ENCODE data around the gene SRP9. TPM values are rescaled to one million over a fixed set of nuclear protein-coding genes. Genes with fewer than 3 reads are reported as not detected.
A peak's percentile ranks its signal among the peaks of the same experiment; 100 is the strongest.

SRP9 gene, protein sequence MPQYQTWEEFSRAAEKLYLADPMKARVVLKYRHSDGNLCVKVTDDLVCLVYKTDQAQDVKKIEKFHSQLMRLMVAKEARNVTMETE
- polyA plus RNA-seq (ENCODE audit: low read depth in 6 of 6) = 100 to 1,000 TPM; 219 to 374 (median 278) TPM

DNA sequence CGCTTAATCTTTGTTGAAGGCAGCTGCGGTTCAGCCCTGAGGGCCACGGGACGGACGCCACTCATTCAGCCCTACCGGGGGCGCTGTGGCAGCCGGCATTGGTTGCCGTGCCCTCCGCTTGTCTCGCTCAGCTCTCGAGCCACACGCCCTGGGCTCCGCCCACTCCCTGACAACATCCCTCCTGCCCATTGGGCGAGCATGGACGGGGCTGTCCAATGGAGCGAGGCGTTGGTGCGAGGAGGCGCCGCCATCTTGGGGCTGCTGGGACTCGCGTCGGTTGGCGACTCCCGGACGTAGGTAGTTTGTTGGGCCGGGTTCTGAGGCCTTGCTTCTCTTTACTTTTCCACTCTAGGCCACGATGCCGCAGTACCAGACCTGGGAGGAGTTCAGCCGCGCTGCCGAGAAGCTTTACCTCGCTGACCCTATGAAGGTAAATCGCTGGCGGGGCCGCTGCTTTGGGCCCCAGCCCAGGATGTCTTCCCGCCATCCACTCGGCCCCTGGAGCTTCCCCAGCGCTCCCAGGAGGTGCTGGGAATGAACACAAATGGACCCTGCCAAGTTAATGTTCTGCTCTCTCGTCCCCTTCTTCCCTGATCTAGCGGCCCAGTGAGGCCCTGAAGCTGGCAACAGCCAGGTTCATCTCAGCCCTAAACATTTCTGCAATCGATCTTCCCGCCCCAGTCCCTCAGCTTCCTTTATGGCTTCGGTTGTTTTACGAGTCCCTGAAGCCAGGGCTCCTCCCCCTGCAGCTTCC lies at the start of gene SRP9:
Gene SRP9 (plus strand): TSS at position 244 of the 754 bp plus-strand sequence. CDS start 115 bp downstream, at position 359.
- no peaks in the 10 kb centered on the region for H3K9me3 Mint-ChIP-seq
- no peak within 1 kb of the TSS for H3K27ac Mint-ChIP-seq

DNA sequence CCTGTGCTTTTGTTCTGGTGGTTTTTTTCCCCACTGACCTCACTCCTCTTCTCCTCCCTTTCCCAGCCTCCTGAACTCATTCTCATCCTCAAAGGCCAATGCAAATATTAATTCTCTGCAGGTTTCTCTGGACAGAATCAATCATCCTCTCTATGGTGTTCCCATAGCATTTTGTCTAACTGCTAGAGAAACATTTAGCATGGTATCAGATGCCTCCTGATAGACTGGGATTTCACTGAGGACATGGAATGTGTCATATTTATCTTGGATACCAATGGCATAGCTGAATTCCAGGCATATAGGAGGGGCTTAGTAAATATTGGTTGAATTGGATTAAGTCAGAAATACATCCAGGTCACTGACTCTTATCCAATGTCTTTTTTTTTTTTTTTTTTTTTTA lies 46.1 kb upstream of the SRP9 start:
- H3K27ac Mint-ChIP-seq = no peak overlapping the region
- H3K36me3 Mint-ChIP-seq = no peaks in the 10 kb centered on the region
- H3K27me3 Mint-ChIP-seq = no peaks in the 10 kb centered on the region
- ATAC-seq (ENCODE audit: low read depth in 2 of 2) (no peak), DNase-seq (no peak)
- H3K9me3 Mint-ChIP-seq = no peaks in the 10 kb centered on the region
- H3K4me1 Mint-ChIP-seq = no peaks in the 10 kb centered on the region
- H3K4me3 Mint-ChIP-seq = no peak overlapping the region

More for the DNA sequence above, at the start of gene SRP9:
- ATAC-seq (ENCODE audit: low read depth in 2 of 2) (peak; percentile 94), DNase-seq (peak; percentile 99)
- H3K36me3 Mint-ChIP-seq = peaks cover 6 to 8% of the 10 kb centered on the region in 2 donors
- peaks cover 23 to 45% (median 29%) of the 10 kb centered on the region in 3 donors for H3K4me1 Mint-ChIP-seq
- H3K27me3 Mint-ChIP-seq = no peaks in the 10 kb centered on the region
- H3K4me3 Mint-ChIP-seq = no peak within 1 kb of the TSS

DNA sequence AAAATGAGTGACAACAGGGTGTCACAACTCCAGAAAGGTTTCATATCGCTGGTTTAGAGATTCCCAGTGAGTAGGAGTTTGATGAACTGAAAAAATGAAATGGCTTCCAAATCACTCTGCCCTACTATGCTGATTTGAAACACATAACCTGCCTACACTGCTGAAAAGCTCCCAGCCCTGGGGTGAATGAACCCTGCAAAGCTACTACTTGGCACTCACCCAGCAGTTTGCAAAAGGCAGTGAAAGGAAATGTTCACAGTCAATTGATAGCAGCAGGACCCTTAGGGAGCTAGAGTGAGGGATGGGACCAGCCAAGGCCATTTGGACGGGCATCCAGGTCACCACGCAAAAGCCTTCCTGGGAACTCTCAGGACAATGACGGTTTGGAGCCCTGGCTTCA lies 44.4 kb upstream of the SRP9 start:
- Mint-ChIP-seq H3K27me3 (no peaks in the 10 kb centered on the region), H3K27ac (no peak overlapping the region), H3K9me3 (no peaks in the 10 kb centered on the region), H3K4me1 (no peaks in the 10 kb centered on the region), H3K4me3 (no peak overlapping the region), H3K36me3 (no peaks in the 10 kb centered on the region)
- ATAC-seq (ENCODE audit: low read depth in 2 of 2) (no peak), DNase-seq (no peak)

DNA sequence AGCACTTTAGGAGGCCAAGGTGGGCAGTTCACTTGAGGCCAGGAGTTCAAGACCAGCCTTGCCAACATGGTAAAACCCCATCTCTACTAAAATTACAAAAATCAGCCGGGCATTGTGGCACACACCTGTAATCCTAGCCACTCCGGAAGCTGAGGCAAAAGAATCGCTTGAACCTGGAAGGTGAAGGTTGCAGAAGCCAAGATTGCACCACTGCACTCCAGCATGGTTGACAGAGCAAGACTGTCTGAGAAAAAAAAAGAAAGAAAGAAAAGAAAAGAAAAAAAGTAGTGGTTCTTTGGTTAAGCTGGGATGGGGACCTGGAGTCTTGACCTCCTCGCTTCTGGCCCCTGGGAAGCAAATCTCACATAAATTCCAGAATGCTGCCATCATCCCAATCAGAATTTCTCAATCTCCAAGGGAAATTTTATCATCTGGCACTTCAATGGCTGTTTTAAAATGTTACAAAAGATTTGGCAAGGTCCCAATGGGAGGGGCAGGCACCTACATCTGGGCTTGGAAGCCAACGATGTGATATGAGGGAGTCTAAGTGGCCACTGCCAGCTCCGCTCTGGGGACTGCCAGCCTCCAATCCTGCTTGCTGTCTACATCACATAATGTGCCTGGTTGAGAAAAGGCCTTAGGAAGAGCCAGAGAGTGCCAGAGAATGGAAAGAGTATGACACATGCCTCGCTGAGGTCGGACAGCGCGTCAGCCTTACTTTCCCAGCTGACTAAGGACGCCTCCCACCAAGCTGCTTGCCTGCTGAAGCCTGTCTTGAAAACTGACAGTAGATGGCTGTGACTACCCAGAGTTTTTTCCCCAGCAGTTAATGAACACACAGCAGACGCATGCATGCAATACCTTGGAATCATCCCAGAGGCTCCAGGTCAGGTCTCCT lies 42.1 kb upstream of the SRP9 start:
- no peak overlapping the region for H3K4me3 Mint-ChIP-seq
- H3K27me3 Mint-ChIP-seq = no peaks in the 10 kb centered on the region
- ATAC-seq (ENCODE audit: low read depth in 2 of 2) (no peak), DNase-seq (no peak)
- H3K36me3 Mint-ChIP-seq = no peaks in the 10 kb centered on the region
- no peaks in the 10 kb centered on the region for H3K9me3 Mint-ChIP-seq
- H3K4me1 Mint-ChIP-seq = no peaks in the 10 kb centered on the region
- peak overlapping the region in 1 of 6 donors; percentile 78 for H3K27ac Mint-ChIP-seq

DNA sequence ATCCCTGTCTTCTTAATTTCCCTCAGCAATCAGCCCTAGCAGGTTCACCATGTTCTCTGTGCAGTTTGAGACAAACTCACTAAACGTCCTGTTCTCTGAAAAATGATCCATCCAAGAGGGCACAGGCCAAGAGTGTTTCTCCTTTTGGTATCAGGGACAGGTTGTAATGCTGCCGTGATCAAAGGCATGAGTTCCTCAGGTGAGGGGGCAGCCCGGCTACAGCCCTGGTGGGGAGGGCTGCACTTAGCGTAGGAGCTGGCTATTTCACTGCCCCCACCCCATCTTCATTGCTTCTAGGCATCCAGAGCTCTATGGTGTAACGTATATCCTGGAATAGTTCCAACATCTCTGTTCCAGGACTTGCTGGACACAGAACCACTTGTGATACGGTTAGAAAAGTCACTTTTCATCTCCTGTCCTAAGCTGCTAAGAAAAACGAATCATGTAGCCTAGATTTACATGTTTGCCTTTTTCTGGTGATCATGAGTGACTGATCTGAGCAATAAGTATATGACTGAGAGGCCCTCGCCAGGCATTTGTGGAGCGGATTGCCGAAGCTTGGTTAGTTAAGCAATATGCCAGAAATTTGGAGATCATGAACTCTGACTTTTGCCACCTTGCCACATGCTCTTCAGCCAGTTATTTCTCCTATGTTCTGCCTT lies 41.1 kb upstream of the SRP9 start:
- Mint-ChIP-seq H3K4me1 (no peaks in the 10 kb centered on the region), H3K9me3 (no peaks in the 10 kb centered on the region), H3K27me3 (no peaks in the 10 kb centered on the region), H3K36me3 (no peaks in the 10 kb centered on the region), H3K4me3 (no peak overlapping the region), H3K27ac (no peak overlapping the region)
- ATAC-seq (ENCODE audit: low read depth in 2 of 2) (no peak), DNase-seq (no peak)

DNA sequence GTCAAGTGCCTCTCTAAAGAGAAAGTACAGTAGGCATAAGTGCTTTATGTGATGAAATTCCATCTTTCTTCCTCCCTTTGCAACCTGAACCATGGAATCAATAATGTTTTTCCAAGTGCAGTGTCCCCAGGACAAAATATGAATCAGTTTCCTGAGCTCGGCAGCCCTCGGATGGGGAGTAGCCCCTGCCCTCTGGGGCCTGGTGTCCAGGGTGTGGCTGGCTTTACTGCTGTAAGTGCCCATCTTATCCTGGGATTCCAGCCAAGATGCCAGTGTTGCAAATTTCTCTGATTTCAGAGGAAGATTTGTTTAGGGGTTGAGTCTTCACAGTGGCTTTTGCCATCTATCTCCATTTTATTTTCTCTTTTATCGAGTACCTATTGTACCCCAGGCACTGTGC lies 40.5 kb upstream of the SRP9 start:
- Mint-ChIP-seq H3K4me1 (no peaks in the 10 kb centered on the region), H3K9me3 (no peaks in the 10 kb centered on the region), H3K36me3 (no peaks in the 10 kb centered on the region), H3K27ac (no peak overlapping the region), H3K27me3 (no peaks in the 10 kb centered on the region), H3K4me3 (no peak overlapping the region)
- DNase-seq = no peak
- no peak for ATAC-seq (ENCODE audit: low read depth in 2 of 2)

DNA sequence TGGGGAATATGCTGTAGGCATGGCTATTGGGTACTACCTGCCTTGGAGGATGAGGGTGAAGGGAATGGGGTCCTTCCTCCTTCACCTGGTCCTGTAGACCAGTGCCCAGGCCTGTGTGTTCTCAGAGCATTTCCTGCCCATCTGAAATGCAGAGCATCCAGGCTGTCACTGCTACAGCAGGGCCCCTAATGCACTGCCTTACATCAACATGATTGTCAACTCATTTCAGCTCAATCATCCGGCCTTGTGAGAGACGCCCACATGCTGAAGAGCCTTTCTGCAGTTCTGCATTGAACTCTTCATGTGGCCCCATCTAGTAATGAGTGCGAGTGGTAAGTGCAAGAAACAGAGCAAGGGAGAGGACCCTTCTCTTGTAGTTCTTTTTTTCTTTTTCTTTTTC lies 39.8 kb upstream of the SRP9 start:
- no peaks in the 10 kb centered on the region for H3K4me1 Mint-ChIP-seq
- DNase-seq = no peak
- H3K4me3 Mint-ChIP-seq = no peak overlapping the region
- no peak for ATAC-seq (ENCODE audit: low read depth in 2 of 2)
- H3K27ac Mint-ChIP-seq = no peak overlapping the region
- H3K36me3 Mint-ChIP-seq = no peaks in the 10 kb centered on the region
- H3K27me3 Mint-ChIP-seq = no peaks in the 10 kb centered on the region
- no peaks in the 10 kb centered on the region for H3K9me3 Mint-ChIP-seq

DNA sequence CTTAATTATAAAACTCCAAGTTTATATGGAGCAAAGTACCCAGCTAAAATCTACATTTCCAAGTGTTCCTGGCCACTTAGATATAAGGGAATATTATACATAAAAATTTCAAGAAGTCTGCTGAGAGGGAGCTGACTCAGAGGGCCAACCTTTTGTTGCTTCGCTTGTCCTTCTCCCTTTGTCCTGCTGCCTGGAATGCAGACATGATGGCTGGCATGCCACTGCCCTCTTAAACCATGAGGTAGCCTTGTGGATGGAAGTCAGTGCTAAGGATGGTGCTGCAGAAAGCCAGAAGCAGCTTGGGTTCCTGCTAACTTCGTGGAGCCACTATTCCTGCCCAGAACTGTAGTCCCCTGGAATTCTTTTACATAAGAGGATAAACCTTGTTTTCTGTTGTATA lies 38.9 kb upstream of the SRP9 start:
- no peak overlapping the region for H3K4me3 Mint-ChIP-seq
- ATAC-seq (ENCODE audit: low read depth in 2 of 2) = no peak
- H3K36me3 Mint-ChIP-seq = no peaks in the 10 kb centered on the region
- peaks cover 0 to 5% (median 0%) of the 10 kb centered on the region in 7 donors for H3K9me3 Mint-ChIP-seq
- H3K27me3 Mint-ChIP-seq = no peaks in the 10 kb centered on the region
- no peaks in the 10 kb centered on the region for H3K4me1 Mint-ChIP-seq
- no peak overlapping the region for H3K27ac Mint-ChIP-seq
- no peak for DNase-seq

DNA sequence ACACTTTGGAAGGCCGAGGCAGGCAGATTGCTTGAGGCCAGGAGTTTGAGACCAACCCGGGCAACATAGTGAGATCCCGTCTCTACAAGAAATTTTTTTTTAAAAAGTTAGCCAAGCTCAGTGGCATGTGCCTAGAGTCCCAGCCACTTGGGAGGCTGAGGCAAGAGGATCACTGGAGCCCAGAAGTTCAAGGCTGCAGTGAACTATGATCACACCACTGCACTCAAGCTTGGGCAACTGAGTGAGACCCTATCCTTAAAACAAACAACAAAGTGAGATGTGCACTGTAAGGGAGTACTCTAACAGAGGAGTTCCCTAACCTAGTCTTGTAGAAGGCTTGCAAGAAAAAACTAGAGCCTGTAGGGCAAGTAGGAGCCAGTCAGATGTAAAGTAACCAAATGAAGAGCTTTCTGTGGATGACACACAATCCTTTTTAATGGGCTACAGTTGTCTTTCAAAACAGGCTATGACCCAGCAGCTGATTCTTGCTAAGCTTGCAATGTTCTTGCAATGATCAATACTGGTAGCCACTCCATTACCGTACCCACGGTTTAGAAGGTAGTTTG lies 38.0 kb upstream of the SRP9 start:
- DNase-seq (no peak), ATAC-seq (ENCODE audit: low read depth in 2 of 2) (no peak)
- no peaks in the 10 kb centered on the region for H3K4me1 Mint-ChIP-seq
- peaks cover 0 to 5% (median 0%) of the 10 kb centered on the region in 7 donors for H3K9me3 Mint-ChIP-seq
- H3K36me3 Mint-ChIP-seq = no peaks in the 10 kb centered on the region
- H3K4me3 Mint-ChIP-seq = no peak overlapping the region
- H3K27me3 Mint-ChIP-seq = no peaks in the 10 kb centered on the region
- H3K27ac Mint-ChIP-seq = no peak overlapping the region

DNA sequence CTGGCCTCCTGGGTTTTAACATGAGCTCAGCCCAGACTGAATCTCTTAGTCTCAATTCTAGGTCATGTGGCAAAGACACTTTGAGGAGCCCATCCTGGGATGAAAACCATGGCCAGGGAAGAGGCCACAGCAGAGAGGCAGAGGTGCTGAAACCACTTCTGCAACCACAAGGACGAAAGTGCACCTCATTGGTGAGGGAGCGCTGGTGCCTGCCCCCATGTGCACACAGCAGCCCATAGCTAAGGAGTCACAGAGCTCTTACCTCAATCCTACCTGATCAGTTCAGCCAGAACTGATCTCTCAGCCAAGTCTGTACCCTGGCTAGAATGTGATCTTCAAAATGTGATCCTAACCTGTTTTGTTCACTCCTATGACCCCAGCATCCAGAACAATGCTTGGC lies 32.9 kb upstream of the SRP9 start:
- ATAC-seq (ENCODE audit: low read depth in 2 of 2) (no peak), DNase-seq (no peak)
- peaks cover 0 to 5% (median 0%) of the 10 kb centered on the region in 7 donors for H3K9me3 Mint-ChIP-seq
- H3K4me1 Mint-ChIP-seq = no peaks in the 10 kb centered on the region
- peak overlapping the region in 1 of 6 donors; percentile 19 for H3K27ac Mint-ChIP-seq
- H3K4me3 Mint-ChIP-seq = no peak overlapping the region
- no peaks in the 10 kb centered on the region for H3K27me3 Mint-ChIP-seq
- no peaks in the 10 kb centered on the region for H3K36me3 Mint-ChIP-seq

DNA sequence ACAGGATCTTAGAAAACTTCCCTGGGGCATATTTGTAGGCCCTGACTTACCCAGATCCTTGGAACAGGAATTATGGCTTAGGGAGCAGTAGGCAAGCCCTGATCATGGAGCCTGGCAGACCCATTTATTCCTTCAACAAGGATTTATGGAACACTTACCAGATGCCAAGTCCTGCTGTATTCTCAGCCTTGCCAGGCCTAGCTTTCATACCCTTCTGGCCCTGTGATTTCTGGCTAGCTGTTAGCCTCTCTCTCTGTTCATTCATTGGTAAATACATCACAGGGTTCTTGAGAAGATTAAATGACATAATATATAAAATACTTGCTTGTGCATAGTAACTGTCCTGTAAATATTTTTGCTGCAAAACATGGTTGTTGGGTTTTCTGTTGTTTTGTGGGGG lies 32.4 kb upstream of the SRP9 start:
- ATAC-seq (ENCODE audit: low read depth in 2 of 2) (no peak), DNase-seq (no peak)
- H3K9me3 Mint-ChIP-seq = peaks cover 0 to 5% (median 0%) of the 10 kb centered on the region in 7 donors
- no peaks in the 10 kb centered on the region for H3K27me3 Mint-ChIP-seq
- no peaks in the 10 kb centered on the region for H3K4me1 Mint-ChIP-seq
- H3K4me3 Mint-ChIP-seq = no peak overlapping the region
- no peak overlapping the region for H3K27ac Mint-ChIP-seq
- H3K36me3 Mint-ChIP-seq = no peaks in the 10 kb centered on the region

DNA sequence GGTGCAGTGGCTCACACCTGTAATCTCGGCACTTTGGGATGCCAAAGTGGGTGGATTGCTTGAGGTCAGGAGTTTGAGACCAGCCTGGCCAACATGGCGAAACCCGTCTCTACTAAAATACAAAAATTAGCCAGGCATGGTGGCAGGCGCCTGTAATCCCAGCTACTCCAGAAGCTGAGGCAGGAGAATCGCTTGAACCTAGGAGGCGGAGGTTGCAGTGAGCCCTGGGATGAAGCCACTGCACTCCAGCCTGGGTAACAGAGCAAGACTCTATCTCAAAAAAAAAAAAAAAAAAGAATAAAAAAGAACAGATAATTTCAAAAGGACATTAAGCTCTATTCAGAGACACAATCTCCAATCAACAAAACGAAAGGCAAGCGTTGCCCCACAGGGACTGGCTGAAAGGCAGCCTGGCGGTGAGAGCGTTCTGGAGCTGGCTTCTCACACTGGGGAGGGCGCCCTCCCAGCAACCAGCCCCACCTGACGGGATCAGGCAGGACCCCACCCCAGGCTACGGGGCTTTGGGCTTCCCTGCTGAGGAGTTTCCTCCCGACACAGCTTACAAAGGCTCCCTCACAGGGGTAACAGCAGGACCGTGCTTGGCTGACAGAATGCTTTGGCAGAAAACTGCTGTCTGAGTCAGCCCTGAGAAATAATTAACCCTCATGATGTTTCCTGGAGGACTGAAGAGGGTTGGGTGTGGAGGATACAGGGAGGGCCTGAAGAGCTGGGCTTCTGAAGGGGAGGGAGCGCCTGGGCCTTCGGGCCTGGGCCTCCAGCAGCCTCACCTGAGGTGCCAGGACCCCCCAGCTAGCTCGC lies 31.1 kb upstream of the SRP9 start:
- H3K36me3 Mint-ChIP-seq = no peaks in the 10 kb centered on the region
- ATAC-seq (ENCODE audit: low read depth in 2 of 2) (no peak), DNase-seq (no peak)
- H3K9me3 Mint-ChIP-seq = peaks cover 0 to 5% (median 0%) of the 10 kb centered on the region in 7 donors
- no peaks in the 10 kb centered on the region for H3K4me1 Mint-ChIP-seq
- no peak overlapping the region for H3K4me3 Mint-ChIP-seq
- peaks cover 0 to 4% (median 0%) of the 10 kb centered on the region in 3 donors for H3K27me3 Mint-ChIP-seq
- no peak overlapping the region for H3K27ac Mint-ChIP-seq
